Skin epidermis (tissue), 12 donors: ENCODE results near the gene SOAT1.
"Not testable (repeated sequence)": the region's sequence is repeated elsewhere in the genome, so short reads cannot be mapped to it uniquely, and the experiment has no call there.

Experiments
- H3K27ac ChIP-seq, 21 experiments: fragments of 200-600 bp; sonication (generic) in 11 of 21; one replicate each; pipeline ENCODE4 v1.5.0; 2020; ENCODE audit warnings: mild to moderate bottlenecking in 3 of 21, inconsistent platforms in 2 of 21, moderate library complexity in 2 of 21
- H3K4me3 ChIP-seq, 7 experiments: fragments of 200-600 bp; sonication (generic) in 2 of 7; one replicate each; pipeline ENCODE4 v1.5.0; 2020; ENCODE audit warnings: inconsistent platforms in 2 of 7, mild to moderate bottlenecking in 2 of 7, moderate library complexity in 1 of 7

Gene SOAT1

DNA sequence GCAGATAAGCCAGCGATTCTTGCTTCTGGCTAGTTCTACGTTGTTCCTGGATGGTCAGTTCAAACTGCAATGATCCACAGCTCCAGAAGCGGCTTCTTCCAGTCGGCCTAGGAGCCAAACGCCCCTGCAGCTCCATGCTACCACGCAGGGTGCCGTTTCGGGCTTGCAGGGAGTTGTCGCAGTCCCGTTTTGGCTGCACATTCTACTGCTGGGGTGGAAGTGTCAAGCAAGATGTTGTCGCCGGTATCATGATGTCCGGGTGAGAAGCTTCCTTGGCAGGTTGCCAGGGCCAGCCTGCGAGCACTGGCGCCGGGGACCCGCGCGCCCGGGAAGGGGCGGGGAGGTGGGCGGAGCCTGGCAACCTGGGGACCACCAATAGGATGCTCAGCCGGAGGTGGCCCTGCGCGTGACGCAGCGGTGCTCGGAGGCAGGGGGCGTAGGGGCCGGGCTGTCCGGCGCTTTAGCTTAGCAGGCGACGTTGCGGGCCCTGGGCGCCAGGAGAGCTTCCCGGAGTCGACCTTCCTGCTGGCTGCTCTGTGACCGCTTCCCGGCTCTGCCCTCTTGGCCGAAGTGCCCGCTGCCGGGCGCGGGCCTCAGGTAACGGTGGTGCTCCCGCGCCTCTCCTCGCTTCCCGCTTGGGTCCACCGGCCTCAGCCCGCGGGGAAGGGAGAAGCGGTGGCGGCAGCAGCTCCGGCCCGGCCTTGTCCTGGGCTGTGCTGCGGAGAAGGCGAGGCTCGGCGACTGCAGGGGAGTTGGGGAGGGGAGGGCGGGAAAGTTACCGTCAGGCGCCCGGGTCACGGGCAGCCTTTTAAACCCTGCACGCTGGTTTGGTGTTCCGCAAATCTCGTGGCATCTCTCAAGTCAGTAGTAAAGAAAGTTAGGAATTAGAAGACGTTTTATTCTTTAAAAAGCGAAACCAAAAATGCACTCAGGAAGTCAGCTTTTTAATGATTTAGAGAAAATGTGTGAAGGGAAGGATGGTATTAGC is at the start of gene SOAT1:
SOAT1 (plus strand) TSS at position 458 of the 988 bp plus-strand sequence. CDS start 8,888 bp downstream, outside the sequence.
- Histone ChIP-seq H3K27ac (peak within 1 kb of the TSS; percentile 55 to 93 (median 88)), H3K4me3 (peak within 1 kb of the TSS; percentile 51 to 83 (median 73))

DNA sequence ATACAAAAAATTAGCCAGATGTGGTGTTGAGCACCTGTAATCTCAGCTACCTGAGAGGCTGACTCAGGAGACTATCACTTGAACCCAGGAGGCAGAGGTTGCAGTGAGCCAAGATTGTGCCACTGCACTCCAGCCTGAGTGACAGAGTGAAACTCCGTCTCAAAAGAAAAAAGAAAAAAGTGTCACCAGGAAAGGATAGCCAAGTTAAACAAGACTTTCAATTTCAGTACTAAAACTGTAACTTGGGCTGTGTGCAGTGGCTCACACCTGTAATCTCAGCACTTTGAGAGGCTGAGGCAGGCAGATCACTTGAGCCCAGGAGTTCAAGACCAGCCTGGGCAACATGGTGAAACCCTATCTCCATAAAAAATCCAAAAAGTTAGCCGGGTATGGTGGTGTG is 48.2 kb upstream of the SOAT1 start:
- H3K4me3 ChIP-seq, H3K27ac ChIP-seq: not testable (repeated sequence)

DNA sequence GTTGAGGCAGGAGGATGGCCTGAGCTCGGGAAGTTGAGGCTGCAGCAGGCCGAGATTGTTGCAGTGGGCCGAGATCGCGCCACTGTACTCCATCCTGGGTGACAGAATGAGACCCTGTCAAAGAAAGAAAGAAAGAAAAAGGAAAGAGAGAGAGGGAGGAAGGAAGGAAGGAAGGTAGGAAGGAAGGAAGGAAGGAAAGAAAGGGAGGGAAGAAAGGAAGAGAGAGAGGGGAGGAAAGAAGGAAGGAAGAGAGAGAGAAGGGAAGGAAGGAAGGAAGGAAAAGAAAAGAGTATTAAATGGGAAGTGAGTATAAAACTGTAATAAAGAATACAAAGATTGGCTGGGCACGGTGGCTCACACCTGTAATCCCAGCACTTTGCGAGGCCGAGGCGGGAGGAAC is 45.7 kb upstream of the SOAT1 start:
- no peak overlapping the region for H3K4me3 ChIP-seq
- no peak overlapping the region for H3K27ac ChIP-seq

DNA sequence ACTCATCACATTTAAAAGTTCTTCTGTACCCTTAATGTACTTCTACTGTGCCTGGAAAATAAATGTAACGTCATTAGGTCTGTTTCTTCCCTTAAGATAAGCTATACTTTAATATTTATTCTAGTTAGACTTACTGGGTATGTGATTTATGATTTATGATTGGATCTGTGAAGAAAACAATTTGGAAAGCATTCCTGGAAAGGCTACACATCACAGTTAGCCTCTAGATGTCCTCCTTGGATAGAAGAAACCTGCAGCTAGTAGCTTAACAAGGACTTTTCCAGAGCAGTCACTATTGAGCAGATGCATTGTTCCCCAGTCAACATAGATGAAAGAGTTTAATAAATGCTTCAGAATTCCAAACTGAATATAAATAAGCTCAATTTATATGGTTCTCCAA is 41.9 kb upstream of the SOAT1 start:
- no peak overlapping the region for H3K4me3 ChIP-seq
- no peak overlapping the region for H3K27ac ChIP-seq

DNA sequence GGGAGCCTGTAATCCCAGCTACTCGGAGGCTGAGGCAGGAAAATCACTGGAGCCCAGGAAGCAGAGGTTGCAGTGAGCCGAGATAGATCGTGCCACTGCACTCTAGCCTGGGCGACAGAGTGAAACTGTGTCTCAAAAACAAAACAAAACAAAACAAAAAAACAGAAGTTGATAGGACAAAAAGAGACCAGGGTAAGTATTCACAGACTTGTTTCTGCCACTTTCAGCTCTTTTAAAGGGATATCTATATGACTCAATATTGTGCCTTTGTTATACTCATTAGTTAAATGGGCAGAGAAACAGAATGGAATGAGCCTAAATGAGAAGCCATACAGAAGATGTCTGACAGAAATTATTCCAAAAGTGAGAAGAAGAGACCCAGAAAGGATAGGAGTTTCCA is 41.0 kb upstream of the SOAT1 start:
- Histone ChIP-seq H3K4me3 (no peak overlapping the region), H3K27ac (no peak overlapping the region)

DNA sequence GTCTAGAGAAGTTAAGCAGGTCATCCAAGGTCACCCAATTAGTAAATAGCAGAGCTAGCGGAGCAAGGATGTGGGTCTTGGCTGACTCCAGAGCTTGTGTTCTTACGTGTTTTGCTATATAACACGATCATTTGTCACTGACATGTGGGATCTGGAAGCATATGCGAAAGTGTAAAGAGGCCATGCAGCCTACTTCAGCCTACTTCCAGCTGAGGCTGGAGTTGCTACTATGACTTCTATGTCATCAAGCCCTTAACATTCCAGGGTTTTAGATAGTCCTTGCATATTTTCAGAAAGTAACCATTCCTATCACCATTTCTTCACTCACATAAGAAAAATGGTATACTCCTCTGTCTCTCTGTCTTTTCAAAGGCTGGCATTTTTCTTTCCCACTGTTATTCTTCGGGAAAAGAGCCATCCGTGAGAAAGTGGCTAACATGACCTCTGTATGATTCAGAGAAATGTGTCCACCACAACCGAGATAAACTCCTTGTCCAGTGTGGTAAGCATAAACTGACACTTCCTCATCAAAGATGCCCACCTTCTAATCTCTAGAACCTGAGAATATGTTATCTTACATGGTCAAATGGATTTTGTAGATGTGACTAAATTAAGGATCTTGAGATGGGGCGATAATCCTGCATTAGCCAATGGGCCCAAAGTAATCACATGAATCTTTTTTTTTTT is 40.2 kb upstream of the SOAT1 start:
- Histone ChIP-seq H3K27ac (no peak overlapping the region), H3K4me3 (no peak overlapping the region)

DNA sequence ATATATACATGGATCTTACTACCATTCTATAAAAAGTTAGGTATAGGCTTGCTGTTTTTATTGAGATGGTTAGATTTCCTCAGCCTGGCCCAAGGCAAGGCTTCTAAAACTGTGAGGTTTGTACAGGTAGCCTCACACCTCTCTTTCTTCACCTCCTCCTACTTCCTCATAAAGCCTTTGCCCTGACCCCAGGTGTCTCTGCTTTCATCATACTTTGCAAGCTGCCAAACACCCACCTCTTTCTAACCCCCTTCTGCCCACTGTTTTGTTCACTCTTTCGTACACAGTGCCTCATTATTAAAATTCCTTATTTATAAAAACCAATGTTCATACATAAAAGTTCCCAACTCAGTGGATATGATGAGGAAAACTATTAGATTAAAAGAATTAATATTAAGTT is 31.4 kb upstream of the SOAT1 start:
- no peak overlapping the region for H3K4me3 ChIP-seq
- H3K27ac ChIP-seq: no peak overlapping the region

DNA sequence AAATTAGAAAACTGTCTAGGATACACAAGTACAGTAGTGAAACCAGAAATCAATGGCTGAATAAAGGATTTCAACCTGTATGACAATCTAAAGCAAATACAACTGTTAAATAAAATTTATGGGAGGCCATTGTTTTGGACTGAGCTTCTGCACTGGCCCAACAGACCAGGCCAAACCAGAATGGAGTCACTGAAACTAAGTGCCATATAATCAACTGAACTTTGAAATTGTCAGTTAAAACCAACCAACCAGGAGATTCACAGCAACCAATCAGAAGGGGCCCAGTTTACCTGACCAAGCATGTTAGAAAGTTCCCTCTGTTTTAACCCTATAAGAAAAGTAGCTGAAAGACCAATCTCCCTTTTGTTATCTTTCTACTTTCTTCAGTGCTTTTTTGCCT is 30.5 kb upstream of the SOAT1 start:
- H3K27ac ChIP-seq: no peak overlapping the region

DNA sequence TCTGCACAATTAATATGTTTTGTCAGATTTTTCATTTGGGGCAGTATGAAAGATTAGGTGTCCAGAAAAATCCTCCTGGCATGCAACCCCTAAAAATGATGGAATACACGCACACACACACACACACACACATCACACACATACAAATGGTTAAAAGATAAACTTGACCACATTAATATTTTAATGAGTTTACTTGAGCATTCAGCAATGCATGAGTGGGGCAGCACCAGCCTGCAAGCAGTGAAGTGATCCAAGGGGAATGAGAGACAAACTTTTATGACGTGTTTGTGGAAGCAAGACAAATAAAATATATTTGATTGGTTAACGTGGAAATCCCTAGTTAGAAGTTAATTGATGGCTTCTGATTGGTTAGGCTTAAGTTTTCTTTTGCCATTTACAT is 29.1 kb upstream of the SOAT1 start:
- Histone ChIP-seq H3K27ac (no peak overlapping the region), H3K4me3 (no peak overlapping the region)

More for the DNA sequence above, 30.5 kb upstream of the SOAT1 start:
- H3K4me3 ChIP-seq: no peak overlapping the region

DNA sequence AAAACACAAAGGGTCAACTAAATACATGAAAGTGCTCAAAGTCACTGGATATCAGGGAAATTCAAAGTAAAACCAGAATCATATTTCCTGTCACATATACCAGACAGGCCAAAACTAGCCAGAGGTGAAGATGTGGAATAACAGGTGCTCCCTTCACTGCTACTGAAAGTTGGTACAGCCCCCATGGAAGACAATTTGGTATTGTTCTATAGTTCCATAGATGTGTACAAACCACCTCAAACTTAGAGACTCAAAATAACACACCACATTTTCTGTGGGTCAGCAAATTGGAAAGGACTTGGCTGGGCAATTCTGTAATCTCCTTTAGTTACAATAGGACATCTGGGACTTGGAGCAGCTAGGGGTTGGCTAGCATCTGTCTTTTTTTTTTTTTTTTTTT is 24.5 kb upstream of the SOAT1 start:
- H3K27ac ChIP-seq: no peak overlapping the region
- no peak overlapping the region for H3K4me3 ChIP-seq

DNA sequence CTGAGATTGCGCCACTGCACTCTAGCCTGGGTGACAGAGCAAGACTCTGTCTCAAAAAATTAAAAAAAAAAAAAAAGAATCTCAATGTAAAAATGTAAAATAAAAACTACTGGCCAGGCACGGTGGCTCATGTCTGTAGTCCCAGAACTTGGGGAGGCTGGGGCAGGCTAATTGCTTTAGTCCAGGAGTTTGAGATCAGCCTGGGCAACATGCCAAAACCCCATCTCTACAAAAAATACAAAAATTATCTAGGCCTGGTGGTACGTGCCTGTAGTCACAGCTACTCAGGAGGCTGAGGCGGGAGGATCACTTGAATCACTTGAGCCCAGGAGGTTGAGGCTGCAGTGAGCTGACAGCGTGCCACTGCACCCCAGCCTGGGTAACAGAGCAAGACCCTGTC is 19.2 kb upstream of the SOAT1 start:
- not testable (repeated sequence) for H3K27ac ChIP-seq

DNA sequence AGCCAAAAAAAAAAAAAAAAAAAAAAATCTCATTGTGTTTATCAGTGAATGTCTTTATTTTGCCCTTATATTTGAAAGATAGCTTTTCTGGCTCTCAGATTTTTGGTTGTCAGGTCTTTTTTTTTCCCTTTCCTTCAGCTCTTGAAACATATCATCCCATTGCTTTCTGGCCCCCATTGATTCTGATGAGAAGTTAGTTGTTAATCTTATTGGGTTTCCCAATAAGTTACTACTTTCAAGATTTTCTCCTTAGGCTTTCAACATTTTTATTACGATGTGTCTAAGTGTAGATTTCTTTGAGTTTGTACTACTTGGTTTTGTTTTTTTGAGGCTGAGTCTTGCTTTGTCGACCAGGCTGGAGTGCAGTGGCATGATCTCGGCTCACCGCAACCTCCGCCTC is 14.7 kb upstream of the SOAT1 start:
- Histone ChIP-seq H3K27ac (no peak overlapping the region), H3K4me3 (no peak overlapping the region)

More for the DNA sequence above, 19.2 kb upstream of the SOAT1 start:
- H3K4me3 ChIP-seq: not testable (repeated sequence)

DNA sequence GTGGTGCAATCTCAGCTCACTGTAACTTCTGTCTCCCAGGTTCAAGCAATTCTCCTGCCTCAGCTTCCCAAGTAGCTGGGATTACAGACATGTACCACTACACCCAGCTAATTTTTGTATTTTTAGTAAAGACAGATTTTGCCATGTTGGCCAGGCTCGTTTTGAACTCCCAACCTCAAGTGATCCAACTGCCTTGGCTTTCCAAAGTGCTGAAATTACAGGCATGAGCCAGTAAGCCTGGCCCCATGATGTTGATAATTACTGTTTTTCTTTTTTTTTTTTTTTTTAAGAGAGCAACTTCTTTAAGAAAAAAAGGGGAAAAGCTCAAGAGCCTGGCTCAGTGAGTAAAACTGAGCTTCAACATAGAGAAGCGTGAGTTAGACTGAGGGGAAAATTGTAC is 9.6 kb upstream of the SOAT1 start:
- no peak overlapping the region for H3K4me3 ChIP-seq
- no peak overlapping the region for H3K27ac ChIP-seq

DNA sequence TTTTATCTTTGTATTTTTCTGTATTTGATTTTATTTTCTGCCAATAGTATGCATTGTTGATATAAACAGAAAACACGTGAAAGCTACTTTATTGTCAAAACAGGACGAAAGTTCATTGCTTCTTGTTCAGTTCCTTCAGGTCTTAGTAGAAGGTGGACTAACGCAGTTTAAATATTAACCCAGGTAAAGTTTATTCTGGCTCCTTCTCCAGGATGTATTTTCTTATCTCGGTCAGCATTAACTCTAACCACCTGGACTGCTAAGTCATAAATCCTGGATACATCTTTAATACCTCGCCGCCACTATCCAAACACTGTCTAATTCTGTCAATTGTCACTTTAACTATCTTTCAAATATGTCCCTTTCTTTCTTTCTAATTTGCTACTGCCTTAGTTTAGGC is 5.7 kb upstream of the SOAT1 start:
- Histone ChIP-seq H3K27ac (no peak overlapping the region), H3K4me3 (no peak overlapping the region)

DNA sequence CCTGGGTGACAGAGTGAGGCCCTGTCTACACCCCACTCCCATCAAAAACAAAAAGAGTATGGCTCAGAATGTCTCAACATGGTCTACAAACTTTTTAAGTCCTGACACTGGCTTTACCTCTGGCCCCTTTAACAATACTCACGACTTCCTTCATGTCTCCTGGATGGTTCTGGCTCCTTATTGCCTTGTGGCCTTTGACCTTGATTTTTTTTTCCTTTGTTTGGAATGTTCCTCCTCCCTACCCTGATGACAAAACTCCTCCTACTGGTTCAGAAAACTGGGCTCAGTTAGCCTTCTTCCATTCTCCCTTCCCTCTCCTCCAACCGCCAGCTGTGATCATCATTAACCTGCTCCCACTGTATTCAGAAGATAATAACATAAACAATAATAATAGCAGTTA is 4.6 kb upstream of the SOAT1 start:
- H3K4me3 ChIP-seq: no peak overlapping the region
- H3K27ac ChIP-seq: no peak overlapping the region

DNA sequence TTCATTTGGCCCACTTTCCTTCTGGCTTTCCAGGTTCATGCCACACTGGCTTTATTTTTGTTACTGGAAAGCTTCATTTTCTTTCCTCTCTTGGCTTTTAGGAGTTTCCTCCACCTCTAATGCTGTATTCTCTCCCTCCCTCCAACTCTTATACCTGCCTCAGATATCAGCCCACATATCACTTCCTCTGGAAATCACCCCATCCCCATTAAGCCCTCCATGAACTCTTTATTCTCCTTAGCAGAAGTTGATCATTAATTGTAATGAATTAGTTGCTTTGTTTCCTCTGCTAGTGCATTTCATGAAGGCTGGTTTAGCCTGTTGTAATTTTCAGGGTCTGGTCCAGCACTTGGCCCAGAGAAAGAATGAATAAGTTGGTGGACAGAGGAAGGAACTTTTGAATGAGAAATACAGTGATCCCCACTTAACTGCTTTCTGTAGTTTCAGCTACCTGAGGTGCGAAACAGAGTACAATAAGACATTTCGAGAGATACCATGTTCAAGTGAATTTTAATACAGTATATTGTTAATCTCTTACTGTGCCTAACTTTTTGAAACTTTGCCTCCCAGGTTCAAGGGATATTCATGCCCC is 1.7 kb downstream of the SOAT1 start:
- H3K27ac ChIP-seq: peak overlapping the region in 16 of 21 experiments; percentile 0 to 93 (median 87)
- H3K4me3 ChIP-seq: peak overlapping the region in 4 of 7 experiments; percentile 60 to 83 (median 76)

DNA sequence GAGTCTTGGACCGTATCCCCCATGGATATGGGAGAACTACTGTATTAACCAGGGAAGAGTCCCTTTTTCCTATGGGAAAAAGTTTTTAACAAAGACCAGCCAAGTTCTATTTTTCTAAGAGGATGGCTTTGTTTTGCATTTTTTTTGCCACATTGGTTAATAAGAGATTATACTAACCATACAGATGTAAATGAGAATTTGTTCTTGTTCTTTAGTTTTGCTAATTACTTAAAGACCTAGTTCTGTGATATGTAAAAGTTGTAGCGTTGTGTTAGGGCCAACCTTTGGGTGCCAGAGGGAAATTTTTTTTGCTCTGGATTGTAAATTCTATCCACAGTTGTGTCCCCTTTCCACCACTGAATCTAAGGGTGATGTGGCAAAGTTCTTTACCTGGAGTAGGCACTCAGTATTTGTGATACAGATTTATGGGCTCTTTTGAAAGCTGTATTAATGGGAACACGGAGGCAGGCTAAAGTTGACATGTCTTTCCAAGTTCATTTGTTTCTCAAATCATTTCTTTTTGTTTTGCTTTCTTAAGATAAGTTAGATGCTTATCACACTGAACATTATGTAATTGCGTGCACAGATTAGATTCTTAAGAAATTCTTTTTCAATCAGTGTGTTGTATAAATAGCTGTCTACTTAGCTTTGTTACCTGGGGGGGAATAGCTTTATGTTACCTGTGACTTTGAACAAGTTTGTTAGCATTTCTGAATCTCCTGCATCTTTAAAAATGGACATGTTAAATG is 2.9 kb downstream of the SOAT1 start:
- H3K27ac ChIP-seq: peak overlapping the region in 4 of 21 experiments; percentile 9 to 55 (median 35)

DNA sequence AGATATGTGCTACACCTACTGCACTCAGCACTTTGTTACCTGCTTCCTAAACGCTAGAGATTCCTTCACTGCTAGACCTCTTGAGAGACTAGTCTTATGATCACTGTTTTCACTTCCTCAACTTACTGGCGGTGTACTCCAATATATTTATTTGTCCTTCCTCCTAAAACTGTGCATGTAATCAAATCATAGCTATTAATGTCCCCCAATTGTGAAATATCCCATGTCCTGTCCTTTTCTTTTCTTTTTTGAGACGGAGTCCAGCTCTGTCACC is 3.4 kb downstream of the SOAT1 start:
- Histone ChIP-seq H3K27ac (peak overlapping the region in 2 of 21 experiments; percentile 9 to 49), H3K4me3 (no peak overlapping the region)

More for the DNA sequence above, 2.9 kb downstream of the SOAT1 start:
- no peak overlapping the region for H3K4me3 ChIP-seq

DNA sequence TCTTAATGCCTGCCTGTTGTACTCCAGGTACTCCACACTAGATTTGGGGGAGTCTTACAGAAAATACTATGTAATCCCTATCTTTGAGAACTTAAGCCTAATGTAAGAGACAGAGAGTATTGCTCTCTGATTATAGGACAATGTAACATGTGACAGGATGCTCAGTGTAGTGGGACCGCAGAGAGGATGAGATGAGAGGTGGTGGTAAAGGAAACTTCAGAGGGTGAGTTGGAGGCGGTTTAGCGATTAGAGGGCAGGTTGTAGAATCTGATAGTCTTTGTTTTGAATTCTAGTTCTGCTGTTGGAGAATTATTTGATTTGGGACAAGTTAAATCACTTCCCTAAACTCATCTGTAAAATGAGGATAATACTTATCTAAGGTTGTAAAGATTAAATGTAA is 5.4 kb downstream of the SOAT1 start:
- Histone ChIP-seq H3K27ac (no peak overlapping the region), H3K4me3 (no peak overlapping the region)

DNA sequence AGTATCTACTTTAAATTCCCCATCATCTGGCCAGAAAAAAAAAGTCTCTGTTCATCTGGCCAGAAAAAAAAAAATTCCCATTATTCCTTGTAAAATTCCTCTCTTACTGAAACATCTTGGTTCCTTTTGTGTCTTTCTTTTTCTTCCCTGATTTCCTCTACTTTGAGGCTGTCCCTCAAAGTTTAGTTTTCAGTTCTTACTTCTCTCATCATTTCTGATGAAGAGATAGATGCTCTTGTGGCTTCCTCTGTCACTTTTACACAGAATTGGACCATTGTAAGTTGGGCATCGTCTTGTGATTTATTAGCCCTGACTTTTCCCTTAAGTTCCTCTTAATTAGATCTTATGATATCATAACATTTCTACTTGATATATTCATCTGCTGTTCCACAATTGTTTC is 6.5 kb downstream of the SOAT1 start:
- H3K4me3 ChIP-seq: no peak overlapping the region
- H3K27ac ChIP-seq: no peak overlapping the region
